Prostate gland (tissue), 2 donors: ENCODE results near the gene YBX3. TPM values are rescaled to one million over a fixed set of nuclear protein-coding genes. Genes with fewer than 3 reads are reported as not detected.

Experiments used
- DNase-seq: peaks from one replicate; pipeline ENCODE4 v3.0.0-alpha.2; 2019; ENCODE audit warnings: low spot score
- H3K27ac ChIP-seq, 2 donors: fragments of 200-600 bp; sonication (generic); 2 replicates each; pipeline ENCODE4 v1.5.1; 2017 to 2019
- H3K27me3 ChIP-seq: fragments of 200-600 bp; sonication (generic); replicated peaks from 2 replicates; pipeline ENCODE4 v1.5.1; 2019; ENCODE audit not compliant: insufficient read depth
- H3K36me3 ChIP-seq, 2 donors: fragments of 200-600 bp; sonication (generic); 1 replicate in 1 of 2; 2 replicates in 1 of 2; pipeline versions ENCODE4 v1.5.1 to v1.8.1; 2017 to 2019
- H3K4me1 ChIP-seq: fragments of 200-600 bp; sonication (generic); replicated peaks from 2 replicates; pipeline ENCODE4 v1.5.1; 2019
- H3K4me3 ChIP-seq, 2 donors: fragments of 200-600 bp; sonication (generic); 2 replicates each; pipeline ENCODE4 v1.5.1; 2017 to 2019
- H3K9me3 ChIP-seq: fragments of 200-600 bp; sonication (generic); 2 replicates; pipeline ENCODE4 v1.5.1; 2017
- CTCF ChIP-seq, 4 experiments: fragments of 200-600 bp in 2 of 4; fragments of 450-650 bp in 2 of 4; sonication (generic) in 2 of 4; IDR thresholded peaks; 1 replicate in 3 of 4; 2 replicates in 1 of 4; pipeline ENCODE4 v1.5.1; 2016 to 2019; ENCODE audit warnings: antibody characterized with exemption in 4 of 4, mild to moderate bottlenecking in 2 of 4, moderate library complexity in 2 of 4
- POLR2A ChIP-seq: fragments of 450-650 bp; IDR thresholded peaks from one replicate; pipeline ENCODE4 v1.6.1; 2016; ENCODE audit warnings: antibody characterized with exemption, mild to moderate bottlenecking
- POLR2AphosphoS5 ChIP-seq: sonication (generic); formaldehyde crosslinking; IDR thresholded peaks from one replicate; pipeline ENCODE4 v1.6.1; 2017; ENCODE audit warnings: antibody characterized with exemption
- WGBS: methylation state at CpG from one replicate; pipeline ENCODE4 v1.1.5; 2018; 5-methylcytosine and 5-hydroxymethylcytosine counted together
- intact Hi-C: fragments of 100-400 bp; cut with DNase I; formaldehyde crosslinking; loops from one replicate; pipeline ENCODE4 v1.14.2; 2022
- total RNA-seq, 2 donors: library from RNA; depleted of rRNA; stranded (reverse); fragments of >200 nt; gene quantifications; one replicate each; pipeline ENCODE4 v1.1.0, GENCODE V29; 2016

Gene YBX3
- total RNA-seq, 2 donors from 2014 or later = 197 to 358 TPM

- H3K27ac ChIP-seq = no peak overlapping the region
- no peak overlapping the region for H3K4me3 ChIP-seq
- no peaks in the 10 kb centered on the region for H3K36me3 ChIP-seq
- H3K4me1 ChIP-seq = peaks cover 10% of the 10 kb centered on the region
- H3K27me3 ChIP-seq = no peaks in the 10 kb centered on the region
- no peak for DNase-seq
- no peaks in the 10 kb centered on the region for H3K9me3 ChIP-seq
- 63% methylated on average over 1 of the region's 1 CpG for WGBS
- intact Hi-C loops = no loop called here
- TF ChIP-seq POLR2A = no peak
- TF ChIP-seq CTCF (IDR thresholded peaks at IDR 0.05) = no peak
- TF ChIP-seq POLR2AphosphoS5 = no peak
Measured at GRCh38 chr12:10725003-10725402, 1.9 kb upstream of the YBX3 start.

- TF ChIP-seq CTCF (IDR thresholded peaks at IDR 0.05) (peak in 2 of 4 experiments; percentile 48 to 49), POLR2AphosphoS5 (no peak)
Measured at GRCh38 chr12:10722502-10722904, 620 bp downstream of the YBX3 start.

GRCh38 chr12:10721651-10722501 is 1.2 kb downstream of the YBX3 start:
- peak; percentile 96 for DNase-seq
- Histone ChIP-seq H3K9me3 (no peaks in the 10 kb centered on the region), H3K27me3 (no peaks in the 10 kb centered on the region), H3K4me3 (peak overlapping the region; percentile 66 to 97), H3K4me1 (peaks cover 23% of the 10 kb centered on the region), H3K36me3 (no peaks in the 10 kb centered on the region), H3K27ac (peak overlapping the region; percentile 93 to 98)
- intact Hi-C loops = loop anchor here (2.0 to 5.0 kb wide), 3 partner anchors 110 to 509 kb away; partner anchors contain the start of genes GABARAPL1 and MAGOHB
- TF ChIP-seq POLR2AphosphoS5 (peak; percentile 98), CTCF (IDR thresholded peaks at IDR 0.05) (no peak), POLR2A (peak; percentile 50)
- WGBS = 2% methylated on average over 26 of the region's 26 CpGs

More at GRCh38 chr12:10722502-10722904, 620 bp downstream of the YBX3 start:
- 0% methylated on average over 20 of the region's 36 CpGs for WGBS
- Histone ChIP-seq H3K36me3 (no peaks in the 10 kb centered on the region), H3K9me3 (no peaks in the 10 kb centered on the region), H3K4me3 (peak overlapping the region; percentile 66 to 97), H3K4me1 (peaks cover 19% of the 10 kb centered on the region), H3K27me3 (no peaks in the 10 kb centered on the region), H3K27ac (peak overlapping the region; percentile 93 to 98)
- no peak for DNase-seq
- intact Hi-C loops = loop anchor here (2.0 to 5.0 kb wide), 3 partner anchors 110 to 510 kb away; partner anchors contain the start of genes GABARAPL1 and MAGOHB

- WGBS = 8% methylated on average over 3 of the region's 3 CpGs
- TF ChIP-seq POLR2AphosphoS5 (no peak), POLR2A (no peak), CTCF (IDR thresholded peaks at IDR 0.05) (no peak)
- Histone ChIP-seq H3K9me3 (no peaks in the 10 kb centered on the region), H3K27me3 (no peaks in the 10 kb centered on the region), H3K4me3 (peak overlapping the region; percentile 66 to 97), H3K4me1 (peaks cover 23% of the 10 kb centered on the region), H3K36me3 (no peaks in the 10 kb centered on the region), H3K27ac (peak overlapping the region; percentile 93 to 98)
- DNase-seq = no peak
- intact Hi-C loops = loop anchor here (5.0 kb wide), 2 partner anchors 109 to 354 kb away; partner anchors contain the start of gene MAGOHB
Measured at GRCh38 chr12:10720974-10721650, 2.0 kb downstream of the YBX3 start.
